GM13977 (cell line): ENCODE data around the gene KASH5.

Source experiments
- DNase-seq: peaks from one replicate; pipeline ENCODE4 v3.0.0; 2012; ENCODE audit warnings: low spot score
- in situ Hi-C: fragments of 300-500 bp; cut with MboI; formaldehyde crosslinking; loops from one replicate; pipeline ENCODE4 v1.12.0; 2022; ENCODE audit warnings: low sequenced_read_pairs, low pct_unique_long_range_greater_than_20kb, mixed read lengths, inconsistent platforms; ENCODE audit not compliant: unreplicated experiment
- TF ChIP-seq, protein P1 (sequence below): IDR thresholded peaks from 2 replicates; pipeline ENCODE4 v1.5.1; 2012; ENCODE audit warnings: mild to moderate bottlenecking, control low read depth; ENCODE audit not compliant: insufficient read depth; ENCODE audit errors: extremely low read depth, missing control alignments

The KASH5 gene

GRCh38 chr19:49396738-49397505, 8.9 kb downstream of the KASH5 start:
- in situ Hi-C loops, result no loop called here
- TF ChIP-seq, protein P1, sequence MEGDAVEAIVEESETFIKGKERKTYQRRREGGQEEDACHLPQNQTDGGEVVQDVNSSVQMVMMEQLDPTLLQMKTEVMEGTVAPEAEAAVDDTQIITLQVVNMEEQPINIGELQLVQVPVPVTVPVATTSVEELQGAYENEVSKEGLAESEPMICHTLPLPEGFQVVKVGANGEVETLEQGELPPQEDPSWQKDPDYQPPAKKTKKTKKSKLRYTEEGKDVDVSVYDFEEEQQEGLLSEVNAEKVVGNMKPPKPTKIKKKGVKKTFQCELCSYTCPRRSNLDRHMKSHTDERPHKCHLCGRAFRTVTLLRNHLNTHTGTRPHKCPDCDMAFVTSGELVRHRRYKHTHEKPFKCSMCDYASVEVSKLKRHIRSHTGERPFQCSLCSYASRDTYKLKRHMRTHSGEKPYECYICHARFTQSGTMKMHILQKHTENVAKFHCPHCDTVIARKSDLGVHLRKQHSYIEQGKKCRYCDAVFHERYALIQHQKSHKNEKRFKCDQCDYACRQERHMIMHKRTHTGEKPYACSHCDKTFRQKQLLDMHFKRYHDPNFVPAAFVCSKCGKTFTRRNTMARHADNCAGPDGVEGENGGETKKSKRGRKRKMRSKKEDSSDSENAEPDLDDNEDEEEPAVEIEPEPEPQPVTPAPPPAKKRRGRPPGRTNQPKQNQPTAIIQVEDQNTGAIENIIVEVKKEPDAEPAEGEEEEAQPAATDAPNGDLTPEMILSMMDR, result no peak
- DNase-seq, result no peak

GRCh38 chr19:49398001-49398615, 10.1 kb downstream of the KASH5 start:
- TF ChIP-seq, protein P1, result no peak
- in situ Hi-C loops, result no loop called here
- DNase-seq, result no peak

DNA sequence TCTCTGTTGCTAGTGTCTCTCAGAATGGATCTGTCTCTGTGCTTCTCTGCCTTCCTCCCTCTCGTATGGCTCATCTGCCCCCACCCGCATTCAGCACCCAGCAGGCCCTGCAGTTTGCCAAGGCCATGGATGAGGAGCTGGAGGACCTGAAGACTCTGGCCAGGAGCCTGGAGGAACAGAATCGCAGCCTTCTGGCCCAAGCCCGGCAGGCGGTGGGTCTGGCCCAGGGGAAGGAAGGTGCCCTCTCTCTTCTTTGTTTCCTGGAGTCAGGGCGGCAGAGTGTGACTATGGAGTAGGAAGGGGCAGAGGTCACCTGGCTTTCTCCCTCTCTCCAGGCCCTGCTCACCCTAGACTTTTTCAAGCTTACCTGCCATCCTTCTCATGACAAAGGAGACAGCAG, 10.9 kb downstream of the KASH5 start:
- in situ Hi-C loops, result no loop called here
- DNase-seq, result no peak
- TF ChIP-seq, protein P1, result no peak

DNA sequence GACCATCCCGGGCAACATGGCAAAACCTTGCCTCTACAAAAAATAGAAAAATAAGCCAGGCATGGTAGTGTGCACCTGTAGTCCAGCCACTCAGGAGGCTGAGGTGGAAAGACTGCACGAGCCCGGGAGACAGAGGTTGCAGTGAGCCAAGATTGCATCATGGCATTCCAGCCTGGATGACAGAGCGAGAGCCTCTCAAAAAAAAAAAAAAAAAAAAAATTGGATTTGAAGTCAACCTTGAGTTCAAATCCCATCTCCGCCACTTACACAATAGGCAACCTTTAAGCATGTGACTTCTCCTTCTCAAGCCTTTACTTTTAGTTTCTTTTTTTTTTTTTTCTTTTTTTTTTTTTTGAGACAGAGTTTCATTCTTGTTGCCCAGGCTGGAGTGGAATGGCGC, 12.0 kb downstream of the KASH5 start:
- DNase-seq, result no peak
- TF ChIP-seq, protein P1, result no peak
- in situ Hi-C loops, result no loop called here

- DNase-seq, result no peak
Measured at GRCh38 chr19:49403404-49404187, 15.5 kb downstream of the KASH5 start.

GRCh38 chr19:49407079-49407478, 19.0 kb downstream of the KASH5 start:
- TF ChIP-seq, protein P1, result no peak
- no peak for DNase-seq
- in situ Hi-C loops, result no loop called here

More at GRCh38 chr19:49403404-49404187, 15.5 kb downstream of the KASH5 start:
- in situ Hi-C loops, result no loop called here
- TF ChIP-seq, protein P1, result no peak
